Caco-2 (cell line): ENCODE measurements around the gene TEX14. TPM values are rescaled to one million over a fixed set of nuclear protein-coding genes. Genes with fewer than 3 reads are reported as not detected.
A peak's percentile ranks its signal among the peaks of the same experiment; 100 is the strongest.

Experiments used
- BruUV-seq: library from RNA; stranded (reverse); fragments of 400-500 nt; replicated peaks from 2 replicates; lab custom pipeline; 2021; lab: Mats Ljungman, UMichigan
- CTCF ChIA-PET: fragments of 300-600 bp; sonication (Branson Sonifier 250); formaldehyde crosslinking; loops from one replicate; lab custom pipeline; 2022; ENCODE audit warnings: antibody characterized with exemption; lab: Charles Lee
- POLR2A ChIA-PET: fragments of 300-600 bp; sonication (Branson Sonifier 250); formaldehyde crosslinking; loops from one replicate; lab custom pipeline; 2022; ENCODE audit warnings: antibody characterized with exemption; lab: Charles Lee
- DNase-seq, 2 experiments: peaks; one replicate each; pipeline versions ENCODE4 v3.0.0 to v3.0.0-alpha.2; 2020 to 2022
- H3K27me3 ChIP-seq: replicated peaks from 2 replicates; pipeline ENCODE4 v1.6.0; 2011; ENCODE audit warnings: low read length; ENCODE audit not compliant: control insufficient read depth, insufficient read depth
- H3K36me3 ChIP-seq: 2 replicates; pipeline ENCODE4 v1.5.1; 2011; ENCODE audit warnings: low read length; ENCODE audit not compliant: control insufficient read depth, insufficient read depth
- H3K4me1 ChIP-seq: fragments of 250-450 bp; sonication (Bioruptor Pico); 2 replicates; pipeline ENCODE4 v1.5.1; 2020; ENCODE audit warnings: mild to moderate bottlenecking
- H3K4me3 ChIP-seq: 2 replicates; pipeline ENCODE4 v1.5.1; 2011; ENCODE audit warnings: low read depth, mild to moderate bottlenecking, control low read depth, low read length
- H3K9me3 ChIP-seq: fragments of 250-450 bp; sonication (Bioruptor Pico); 2 replicates; pipeline ENCODE4 v1.5.1; 2020; ENCODE audit warnings: mild to moderate bottlenecking, moderate library complexity
- H3K27ac Mint-ChIP-seq: one replicate; pipeline ENCODE4 v1.8.0; 2022; ENCODE audit warnings: mixed read lengths; ENCODE audit not compliant: unreplicated experiment
- H3K27me3 Mint-ChIP-seq: one replicate; pipeline ENCODE4 v1.8.0; 2022; ENCODE audit warnings: mixed read lengths; ENCODE audit not compliant: insufficient read depth, unreplicated experiment
- H3K36me3 Mint-ChIP-seq: one replicate; pipeline ENCODE4 v1.8.0; 2022; ENCODE audit warnings: mild to moderate bottlenecking, mixed read lengths; ENCODE audit not compliant: insufficient read depth, unreplicated experiment
- H3K4me1 Mint-ChIP-seq: one replicate; pipeline ENCODE4 v1.8.0; 2022; ENCODE audit warnings: low read depth, mixed read lengths; ENCODE audit not compliant: unreplicated experiment
- H3K4me3 Mint-ChIP-seq: one replicate; pipeline ENCODE4 v1.8.0; 2022; ENCODE audit warnings: mild to moderate bottlenecking, moderate library complexity, mixed read lengths; ENCODE audit not compliant: unreplicated experiment
- H3K9me3 Mint-ChIP-seq: one replicate; pipeline ENCODE4 v1.8.0; 2022; ENCODE audit warnings: mixed read lengths; ENCODE audit not compliant: unreplicated experiment
- intact Hi-C: fragments of 100-400 bp; cut with micrococcal nuclease; formaldehyde crosslinking; loops from one replicate; pipeline ENCODE4 v1.10.0; 2022; ENCODE audit not compliant: unreplicated experiment
- total RNA-seq: library from RNA; stranded (reverse); gene quantifications from 2 replicates; pipeline ENCODE4 v1.2.3, GENCODE V29; 2022
- TF ChIP-seq, protein P1 (sequence below), 2 experiments: fragments of 200-600 bp in 1 of 2; IDR thresholded peaks; 1 replicate in 1 of 2; 2 replicates in 1 of 2; pipeline versions ENCODE4 v1.5.1 to v1.8.0; 2011 to 2022; ENCODE audit warnings: antibody characterized with exemption in 1 of 2, control low read depth in 1 of 2, inconsistent platforms in 1 of 2, low read depth in 1 of 2, low read length in 1 of 2, mild to moderate bottlenecking in 1 of 2, moderate library complexity in 1 of 2; ENCODE audit not compliant: insufficient read depth in 1 of 2, severe bottlenecking in 1 of 2, unreplicated experiment in 1 of 2

Gene TEX14
- total RNA-seq, 1 experiment from 2014 or later, result 0.54 TPM

GRCh38 chr17:58536542-58536941, 155.3 kb downstream of the TEX14 start:
- Mint-ChIP-seq H3K9me3 (no peaks in the 10 kb centered on the region), H3K4me3 (no peak overlapping the region), H3K27me3 (no peaks in the 10 kb centered on the region), H3K4me1 (peaks cover 16% of the 10 kb centered on the region), H3K36me3 (no peaks in the 10 kb centered on the region), H3K27ac (no peak overlapping the region)
- CTCF ChIA-PET, result interaction anchor here (0.9 kb wide), 1 partner anchor 337 kb away, joined by 5 read pairs; no protein-coding TSS in a partner anchor
- Histone ChIP-seq H3K27me3 (no peaks in the 10 kb centered on the region), H3K9me3 (no peaks in the 10 kb centered on the region), H3K4me3 (no peak overlapping the region), H3K4me1 (peaks cover 30% of the 10 kb centered on the region), H3K36me3 (no peaks in the 10 kb centered on the region)
- BruUV-seq, result no TSS peak
- intact Hi-C loops, result no loop called here
- POLR2A ChIA-PET, result no interaction called here
- TF ChIP-seq, protein P1, sequence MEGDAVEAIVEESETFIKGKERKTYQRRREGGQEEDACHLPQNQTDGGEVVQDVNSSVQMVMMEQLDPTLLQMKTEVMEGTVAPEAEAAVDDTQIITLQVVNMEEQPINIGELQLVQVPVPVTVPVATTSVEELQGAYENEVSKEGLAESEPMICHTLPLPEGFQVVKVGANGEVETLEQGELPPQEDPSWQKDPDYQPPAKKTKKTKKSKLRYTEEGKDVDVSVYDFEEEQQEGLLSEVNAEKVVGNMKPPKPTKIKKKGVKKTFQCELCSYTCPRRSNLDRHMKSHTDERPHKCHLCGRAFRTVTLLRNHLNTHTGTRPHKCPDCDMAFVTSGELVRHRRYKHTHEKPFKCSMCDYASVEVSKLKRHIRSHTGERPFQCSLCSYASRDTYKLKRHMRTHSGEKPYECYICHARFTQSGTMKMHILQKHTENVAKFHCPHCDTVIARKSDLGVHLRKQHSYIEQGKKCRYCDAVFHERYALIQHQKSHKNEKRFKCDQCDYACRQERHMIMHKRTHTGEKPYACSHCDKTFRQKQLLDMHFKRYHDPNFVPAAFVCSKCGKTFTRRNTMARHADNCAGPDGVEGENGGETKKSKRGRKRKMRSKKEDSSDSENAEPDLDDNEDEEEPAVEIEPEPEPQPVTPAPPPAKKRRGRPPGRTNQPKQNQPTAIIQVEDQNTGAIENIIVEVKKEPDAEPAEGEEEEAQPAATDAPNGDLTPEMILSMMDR (IDR thresholded peaks at IDR 0.05; ENCODE audit: insufficient read depth in 1 of 2, low read depth in 1 of 2, low read length in 1 of 2, severe bottlenecking in 1 of 2, unreplicated experiment in 1 of 2), result no peak
- DNase-seq, result no peak

DNA sequence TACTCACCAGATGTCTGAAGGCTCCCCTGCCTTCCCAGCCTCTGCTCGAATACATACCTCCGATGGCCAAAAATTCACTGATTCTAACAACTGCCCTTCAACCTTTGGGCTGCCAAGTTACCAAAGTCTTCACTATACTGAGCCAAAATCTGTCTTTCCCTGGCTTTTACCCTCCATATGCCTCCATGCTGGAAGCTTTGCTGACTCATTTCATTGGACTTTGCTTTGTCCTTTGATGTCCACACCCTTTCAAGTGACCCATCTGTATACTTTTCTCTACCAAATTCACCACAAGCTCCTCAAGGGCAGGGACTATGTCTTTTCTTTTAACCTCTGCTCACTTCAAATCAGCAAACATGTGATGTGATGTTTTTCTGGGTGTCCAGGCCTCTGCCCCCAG, 156.4 kb downstream of the TEX14 start:
- Mint-ChIP-seq H3K36me3 (no peaks in the 10 kb centered on the region), H3K4me1 (peaks cover 16% of the 10 kb centered on the region), H3K27me3 (no peaks in the 10 kb centered on the region), H3K27ac (peak overlapping the region; percentile 66), H3K9me3 (no peaks in the 10 kb centered on the region), H3K4me3 (no peak overlapping the region)
- Histone ChIP-seq H3K9me3 (no peaks in the 10 kb centered on the region), H3K4me3 (no peak overlapping the region), H3K4me1 (peaks cover 34% of the 10 kb centered on the region), H3K36me3 (no peaks in the 10 kb centered on the region), H3K27me3 (no peaks in the 10 kb centered on the region)
- intact Hi-C loops, result no loop called here
- CTCF ChIA-PET, result interaction anchor here (0.8 kb wide), 1 partner anchor 17 kb away, joined by 3 read pairs; no protein-coding TSS in a partner anchor
- TF ChIP-seq, protein P1 (IDR thresholded peaks at IDR 0.05; ENCODE audit: insufficient read depth in 1 of 2, low read depth in 1 of 2, low read length in 1 of 2, severe bottlenecking in 1 of 2, unreplicated experiment in 1 of 2), result no peak
- BruUV-seq, result no TSS peak
- DNase-seq, result no peak
- POLR2A ChIA-PET, result interaction anchor here (0.8 kb wide), 1 partner anchor 96 kb away, joined by 4 read pairs; no protein-coding TSS in a partner anchor

DNA sequence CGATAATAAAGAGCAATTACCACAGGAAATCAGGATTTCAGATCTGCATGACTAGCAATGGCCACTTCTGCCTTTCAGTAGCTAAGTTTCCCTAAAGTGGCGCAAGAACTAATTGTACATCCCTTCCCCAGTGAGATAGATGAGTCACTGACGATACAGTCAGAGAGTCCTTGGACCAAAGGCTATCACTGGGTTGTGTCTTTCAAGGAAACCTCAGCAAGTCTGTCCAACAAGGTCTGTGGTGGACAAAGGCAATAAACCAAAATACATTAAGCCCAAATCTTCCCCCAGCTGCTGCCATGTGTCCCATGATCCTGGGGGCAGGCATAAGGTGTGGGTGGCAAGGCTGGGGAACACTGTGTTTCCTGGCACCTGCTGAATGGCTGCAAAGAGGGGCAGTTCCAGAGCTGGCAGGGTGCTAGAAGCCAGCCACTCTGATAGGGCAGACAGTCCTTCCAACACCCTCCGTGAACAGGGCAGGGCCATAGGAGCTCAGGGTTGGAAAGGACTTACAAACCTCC, 156.9 kb downstream of the TEX14 start:
- Mint-ChIP-seq H3K9me3 (no peaks in the 10 kb centered on the region), H3K36me3 (no peaks in the 10 kb centered on the region), H3K27me3 (no peaks in the 10 kb centered on the region), H3K4me3 (no peak overlapping the region), H3K27ac (peak overlapping the region; percentile 66), H3K4me1 (peaks cover 16% of the 10 kb centered on the region)
- no TSS peak for BruUV-seq
- Histone ChIP-seq H3K27me3 (no peaks in the 10 kb centered on the region), H3K9me3 (no peaks in the 10 kb centered on the region), H3K36me3 (no peaks in the 10 kb centered on the region), H3K4me3 (no peak overlapping the region), H3K4me1 (peaks cover 34% of the 10 kb centered on the region)
- CTCF ChIA-PET, result interaction anchor here (0.8 kb wide), 1 partner anchor 17 kb away, joined by 3 read pairs; no protein-coding TSS in a partner anchor
- TF ChIP-seq, protein P1 (IDR thresholded peaks at IDR 0.05; ENCODE audit: insufficient read depth in 1 of 2, low read depth in 1 of 2, low read length in 1 of 2, severe bottlenecking in 1 of 2, unreplicated experiment in 1 of 2), result no peak
- intact Hi-C loops, result no loop called here
- DNase-seq, result no peak
- POLR2A ChIA-PET, result no interaction called here
